NAMALWA (cell line): Measurements from ENCODE around the gene GLG1.

Experiments
- DNase-seq: peaks from one replicate; pipeline ENCODE4 v3.0.0-alpha.2; 2015; ENCODE audit warnings: low spot score

GLG1 gene

DNA sequence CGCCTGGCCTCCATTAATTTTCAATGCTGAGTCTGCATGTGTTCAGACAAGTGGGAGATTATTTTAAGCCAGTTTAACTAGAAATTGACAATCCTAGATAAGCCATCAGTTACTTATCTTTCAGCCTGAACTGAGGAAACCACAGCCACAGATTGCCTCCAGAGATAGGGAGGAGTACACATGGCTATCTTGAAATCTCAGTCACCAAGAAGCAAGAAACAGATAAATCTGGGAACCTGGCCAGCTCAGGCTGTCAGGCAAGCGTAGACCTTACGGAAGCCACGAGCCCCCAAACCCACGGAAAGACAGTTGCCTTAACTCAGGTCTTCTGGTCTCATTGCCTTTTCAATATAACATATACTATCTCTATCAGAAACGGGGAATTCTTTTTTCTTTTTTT is 2.0 kb upstream of the GLG1 start:
- DNase-seq = no peak

DNA sequence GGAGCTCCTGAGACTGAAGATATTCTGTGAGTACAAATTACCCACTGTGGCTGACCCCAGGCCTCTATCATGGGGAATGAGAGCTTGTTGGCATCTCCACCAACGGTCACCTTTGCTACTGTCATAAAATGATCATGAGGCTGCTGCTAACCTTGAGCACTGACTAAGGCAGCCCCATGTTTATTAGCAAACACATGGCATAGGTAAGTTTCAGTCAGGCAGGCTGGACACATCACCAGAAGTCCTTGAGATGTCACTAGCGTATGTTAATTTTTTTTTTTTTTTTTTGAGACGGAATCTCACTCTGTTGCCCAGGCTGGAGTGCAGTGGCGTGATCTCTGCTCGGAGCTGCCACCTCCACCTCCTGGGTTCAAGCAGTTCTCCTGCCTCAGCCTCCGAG is 1.5 kb upstream of the GLG1 start:
- no peak for DNase-seq

DNA sequence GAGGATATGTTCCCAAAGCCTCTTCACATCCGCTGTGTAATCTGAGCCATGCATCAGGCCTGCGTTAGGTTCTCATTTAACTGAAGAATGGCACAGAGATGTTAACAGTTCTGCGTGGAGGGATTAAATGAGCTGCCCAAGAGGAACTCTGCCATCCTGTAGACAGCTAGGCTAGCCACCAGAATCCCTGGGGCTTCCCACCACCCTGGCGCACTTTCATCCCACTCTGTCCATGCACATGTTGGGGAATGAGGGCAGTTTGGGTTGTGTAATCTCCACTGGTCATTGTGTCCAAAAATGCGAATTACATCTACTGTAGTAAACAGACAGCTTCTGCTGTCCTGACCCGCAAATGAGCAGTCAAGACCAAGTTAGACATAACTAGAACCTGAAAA is 1.0 kb upstream of the GLG1 start:
- no peak for DNase-seq

DNA sequence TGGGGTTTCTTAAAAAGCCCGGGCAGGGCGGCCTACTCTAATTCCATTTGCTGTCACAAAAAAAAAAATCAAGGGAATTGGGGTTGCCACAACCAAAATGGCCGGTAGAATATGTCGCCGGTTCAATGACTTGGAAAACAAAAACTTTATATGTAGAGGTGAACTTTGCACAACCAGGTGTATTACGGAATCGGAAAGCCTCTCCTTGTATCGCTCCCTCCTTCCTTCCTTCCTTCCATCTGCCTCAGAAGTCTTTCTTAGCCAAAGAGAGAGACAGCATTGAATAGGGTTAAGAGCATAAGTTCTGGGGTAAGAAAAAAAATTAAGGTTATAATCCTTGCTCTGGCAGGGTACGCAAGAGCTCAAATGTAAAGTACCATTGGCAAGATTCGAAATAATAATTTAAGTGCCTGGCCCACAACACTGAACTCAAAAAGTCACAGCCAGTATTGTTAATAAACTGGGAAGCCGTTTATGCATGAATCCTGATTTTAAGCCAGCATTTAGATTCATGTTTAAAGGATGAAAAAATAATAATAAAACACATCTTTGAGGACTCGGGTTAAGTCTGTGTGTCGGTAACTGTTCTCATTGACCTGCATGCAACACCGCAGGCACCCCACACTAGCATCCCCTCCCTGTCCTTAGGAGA is 522 bp upstream of the GLG1 start:
- DNase-seq = no peak

DNA sequence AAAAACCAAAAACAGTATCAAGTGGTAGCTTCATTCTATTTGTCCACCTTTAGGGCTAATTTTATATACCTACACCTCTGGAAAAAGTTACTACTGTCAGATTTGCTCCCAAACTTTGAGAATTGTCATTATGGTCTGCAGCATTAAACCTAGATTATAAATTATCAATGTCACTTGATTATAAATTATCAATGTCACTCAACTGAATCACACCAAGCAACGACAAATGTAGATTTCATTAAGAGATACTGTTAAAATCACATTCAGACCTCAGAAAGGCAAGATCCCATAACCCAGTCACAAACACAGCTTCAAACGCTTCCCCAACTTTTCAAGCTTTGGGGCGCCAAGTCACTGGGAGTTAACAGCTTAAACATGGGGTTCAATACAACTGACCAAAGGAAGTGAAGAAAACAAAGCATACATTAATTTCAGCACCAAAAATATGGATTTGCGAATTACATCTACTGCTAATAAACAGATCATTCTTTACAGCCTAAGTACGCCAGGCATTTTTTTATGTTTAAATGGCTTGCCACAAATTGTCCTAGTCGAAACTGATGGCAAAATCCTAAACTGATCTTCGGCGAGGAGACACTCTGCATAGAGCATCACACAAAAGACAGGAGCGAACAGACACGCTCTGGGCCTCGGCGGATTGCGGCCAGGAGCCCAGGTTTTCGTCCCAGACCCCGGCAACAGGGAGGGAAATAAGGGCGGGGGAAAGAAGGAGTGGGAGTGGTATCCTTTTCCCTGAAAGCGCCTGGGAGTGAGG is 981 bp downstream of the GLG1 start:
- peak; percentile 47 for DNase-seq

DNA sequence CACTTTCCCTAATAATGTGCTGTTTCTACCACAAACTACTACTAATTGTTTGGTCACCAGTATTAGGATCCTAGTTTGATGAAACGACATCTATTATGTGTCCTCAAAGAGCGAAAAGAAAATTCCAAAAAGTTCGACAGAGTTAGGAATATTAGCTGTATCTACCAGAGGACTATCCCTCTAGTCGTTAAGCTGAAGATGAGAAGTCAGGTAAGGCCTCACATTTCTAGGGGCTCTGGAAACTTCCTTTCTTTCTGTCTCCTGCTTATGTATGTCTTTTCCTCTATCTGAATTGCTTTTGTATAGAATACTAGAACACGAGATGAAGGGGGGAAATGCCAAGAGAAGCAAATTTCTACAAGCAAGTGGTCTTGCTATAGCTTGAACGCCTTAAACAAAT is 1.6 kb downstream of the GLG1 start:
- peak; percentile 33 for DNase-seq

DNA sequence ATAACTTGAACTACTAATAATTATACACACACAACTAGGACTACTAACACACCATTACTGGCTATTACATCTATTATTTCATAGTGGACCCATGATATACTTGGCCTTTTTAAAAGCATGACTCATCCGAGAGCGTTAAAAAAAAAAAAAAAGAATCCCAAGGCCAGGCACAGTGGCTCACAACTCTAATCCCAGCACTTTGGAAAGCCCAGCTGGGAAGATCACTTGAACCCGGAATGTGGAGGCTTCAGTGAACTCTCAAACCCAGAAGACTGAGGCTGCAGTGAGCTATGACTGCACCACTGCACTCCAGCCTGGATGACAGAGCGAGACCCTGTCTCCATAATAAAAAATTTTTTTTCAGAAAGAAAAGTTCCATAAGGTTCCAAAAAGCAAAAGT is 3.1 kb downstream of the GLG1 start:
- DNase-seq = no peak

DNA sequence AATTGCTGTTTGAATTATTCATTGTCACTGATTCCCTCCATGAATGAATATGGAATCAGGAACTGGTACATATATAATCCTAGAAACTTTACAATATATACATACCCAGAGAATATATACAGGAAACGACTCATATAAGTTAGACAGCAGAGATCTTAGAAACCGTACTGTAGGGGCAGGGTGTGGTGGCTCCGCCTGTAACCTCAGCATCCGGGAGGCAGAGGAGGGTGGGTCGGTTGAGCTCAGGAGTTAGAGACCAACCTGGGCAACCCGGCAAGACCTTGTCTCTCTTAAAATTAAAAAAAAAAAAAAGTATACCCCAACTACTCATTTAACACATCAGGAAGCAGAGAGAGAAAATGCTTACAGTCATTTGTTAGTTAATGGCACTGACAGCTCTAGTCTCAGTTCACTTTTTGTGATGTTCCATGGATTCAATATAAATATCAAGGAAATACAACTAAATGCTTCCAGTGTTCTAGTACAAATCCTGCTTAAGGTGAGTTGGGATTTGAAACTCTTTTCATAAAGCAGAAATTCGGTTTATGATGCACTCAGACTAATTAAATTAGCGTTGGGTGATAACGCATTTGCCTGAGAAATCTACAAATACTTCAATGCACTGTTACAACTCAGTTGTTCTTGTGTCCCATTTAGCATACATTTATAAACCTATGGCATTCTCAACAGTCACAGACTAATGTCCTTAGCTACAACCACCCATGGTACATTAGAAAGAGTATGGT is 5.6 kb downstream of the GLG1 start:
- no peak for DNase-seq

DNA sequence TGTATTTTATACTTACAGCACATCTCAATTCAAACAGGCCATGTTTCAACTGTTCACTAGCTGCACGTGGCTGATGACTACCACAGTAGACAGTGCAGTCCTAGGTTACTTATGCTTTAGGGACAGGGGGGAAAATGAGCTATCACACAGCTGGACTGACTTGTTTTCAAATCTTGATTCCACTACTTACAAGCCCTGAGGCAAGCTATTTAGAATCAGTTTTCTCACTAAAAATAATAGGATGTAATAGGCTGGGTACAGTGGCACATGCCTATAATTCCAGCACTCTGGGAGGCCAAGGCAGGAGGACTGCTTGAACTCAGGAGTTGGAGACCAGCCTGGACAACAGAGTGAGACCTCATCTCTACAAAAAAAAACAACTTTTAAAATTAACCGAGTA is 10.3 kb downstream of the GLG1 start:
- no peak for DNase-seq

DNA sequence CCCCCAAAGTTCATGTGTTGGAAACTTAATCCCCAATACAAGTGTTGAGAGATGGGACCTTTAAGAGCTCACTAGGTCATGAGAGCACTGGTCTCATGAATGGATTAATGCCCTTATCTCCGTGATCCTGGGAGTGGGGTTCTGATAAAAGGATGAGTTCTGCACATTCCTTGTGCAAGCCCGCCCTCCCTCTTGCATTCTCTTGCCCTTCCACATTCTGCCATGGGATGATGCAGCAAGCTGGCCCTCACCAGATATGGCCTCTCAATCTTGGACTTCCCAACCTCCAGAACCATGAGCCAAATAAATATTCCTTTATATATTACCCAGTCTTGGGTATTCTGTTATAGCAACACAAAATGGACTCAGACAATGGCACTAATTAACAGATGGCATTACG is 14.1 kb downstream of the GLG1 start:
- peak; percentile 4 for DNase-seq

DNA sequence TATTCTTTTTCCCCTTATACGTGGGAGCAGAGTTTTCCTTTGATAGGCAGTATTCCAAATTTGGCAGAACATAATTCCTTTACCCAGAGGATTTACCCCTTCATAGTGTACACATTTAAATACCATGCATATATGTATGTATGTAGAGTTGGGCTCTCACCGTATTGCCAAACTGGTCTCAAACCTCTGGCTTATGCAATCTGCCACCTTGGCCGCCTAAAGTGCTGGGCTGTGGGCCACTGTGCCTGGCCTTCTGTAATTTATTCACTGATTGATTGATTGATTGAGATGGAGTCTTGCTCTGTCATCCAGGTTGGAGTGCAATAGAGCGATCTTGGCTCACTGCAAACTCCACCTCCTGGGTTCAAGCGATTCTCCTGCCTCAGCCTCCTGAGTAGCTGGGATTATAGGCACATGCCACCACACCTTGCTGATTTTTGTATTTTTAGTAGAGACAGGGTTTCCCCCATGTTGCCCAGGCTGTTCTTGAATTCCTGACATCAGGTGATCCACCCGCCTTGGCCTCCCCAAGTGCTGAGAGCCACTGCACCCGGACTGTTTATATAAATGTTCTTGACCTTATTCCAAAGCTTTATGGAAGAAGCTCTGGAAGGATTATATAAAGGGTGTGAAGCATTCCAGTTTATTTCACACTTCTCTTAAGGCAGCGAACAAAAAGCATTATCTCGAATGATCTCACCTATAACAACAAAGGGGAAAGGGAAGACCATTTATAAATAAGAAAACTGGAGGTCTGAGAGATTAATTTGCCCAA is 14.9 kb downstream of the GLG1 start:
- peak; percentile 2 for DNase-seq

DNA sequence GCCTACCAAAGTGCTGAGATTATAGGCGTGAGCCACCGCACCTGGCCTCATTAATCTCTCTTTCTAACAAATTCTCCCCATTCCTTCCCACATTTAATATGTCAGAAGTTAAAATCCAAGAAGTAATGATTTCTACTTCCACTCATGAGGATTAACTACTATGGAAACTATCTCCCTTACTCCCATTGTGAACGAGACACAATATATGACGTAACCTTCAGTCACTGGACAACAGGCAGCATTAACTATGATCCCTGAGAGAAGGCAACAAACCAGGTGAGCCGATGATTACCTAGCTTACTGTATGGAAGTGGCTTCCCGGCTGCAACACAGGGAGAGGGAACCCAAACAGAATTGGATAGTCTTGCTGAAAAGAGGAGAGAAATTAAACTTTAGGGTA is 20.0 kb downstream of the GLG1 start:
- DNase-seq = no peak

DNA sequence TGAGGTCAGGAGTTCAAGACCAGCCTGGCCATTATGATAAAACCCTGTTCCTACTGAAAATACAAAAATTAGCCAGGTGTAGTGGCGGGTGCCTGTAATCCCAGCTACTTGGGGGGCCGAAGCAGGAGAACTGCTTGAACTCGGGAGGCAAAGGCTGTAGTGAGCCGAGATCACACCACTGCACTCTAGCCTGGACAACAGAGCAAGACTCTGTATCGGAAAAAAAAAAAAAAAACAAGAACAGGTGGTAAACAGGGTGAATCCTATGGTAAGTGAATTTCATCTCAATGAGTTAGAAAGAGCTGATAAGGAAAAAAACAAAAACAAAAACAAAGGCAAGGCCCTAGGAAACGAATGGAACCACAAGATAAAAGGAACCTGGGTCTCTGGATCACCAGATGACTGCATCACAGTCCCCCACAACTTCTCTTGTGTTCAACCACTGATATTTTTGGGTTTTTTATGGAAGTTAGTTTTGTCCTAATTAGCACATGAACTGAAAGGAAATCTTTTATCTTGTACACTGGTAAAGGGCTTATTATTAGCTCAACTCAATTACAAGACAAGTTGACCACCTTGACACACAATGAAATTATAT is 21.0 kb downstream of the GLG1 start:
- peak; percentile 46 for DNase-seq

DNA sequence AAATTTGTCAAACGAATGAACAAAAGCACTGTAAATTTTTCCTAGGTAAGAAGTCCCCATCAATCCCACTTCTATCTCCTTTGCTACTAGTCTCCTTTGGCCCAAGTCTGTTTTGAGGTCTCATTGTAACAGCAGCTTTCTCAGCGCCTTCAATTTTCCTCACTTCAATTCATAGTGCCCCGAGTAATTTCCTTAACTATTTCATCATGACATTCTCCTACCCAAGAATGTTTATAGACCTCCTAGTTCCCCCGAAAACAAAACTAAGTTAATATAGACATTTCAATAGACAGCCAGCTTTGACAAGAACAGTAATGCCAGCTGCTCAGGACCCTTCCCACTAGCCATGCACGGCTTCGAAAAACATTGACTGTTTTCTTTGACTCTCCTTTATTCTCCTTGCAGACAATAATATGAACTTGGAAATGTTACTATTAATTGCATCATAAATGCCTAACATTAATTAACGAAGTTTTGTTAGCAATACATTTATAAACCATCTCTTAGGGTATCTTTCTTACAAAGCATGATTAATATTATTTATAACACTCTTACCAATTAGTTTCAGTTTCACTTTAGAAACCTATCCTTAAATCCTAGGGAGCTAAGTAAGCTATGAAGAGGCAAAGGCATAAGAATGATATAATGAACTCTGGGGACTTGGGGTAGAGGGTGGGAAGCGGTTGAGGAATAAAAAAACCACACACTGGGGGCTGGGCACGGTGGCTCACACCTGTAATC is 22.8 kb downstream of the GLG1 start:
- DNase-seq = no peak

DNA sequence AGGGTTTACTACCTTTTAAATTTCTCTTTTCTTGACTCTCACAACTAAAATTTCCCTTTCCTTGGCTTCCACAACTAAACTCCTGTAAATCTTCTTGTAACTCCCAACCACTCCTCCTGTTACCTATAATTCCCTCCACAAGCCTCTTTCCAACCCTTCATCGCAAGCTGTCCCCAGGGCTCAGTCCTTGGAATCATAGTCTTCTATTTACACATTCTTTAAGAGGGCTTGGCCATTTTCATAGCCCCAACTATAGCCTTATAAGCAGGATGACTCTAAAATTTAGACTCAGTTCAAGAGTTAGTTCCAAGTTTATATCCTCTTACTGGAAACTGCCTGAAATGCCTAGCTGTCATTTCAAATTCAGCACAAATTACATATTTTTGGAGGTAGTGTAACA is 23.9 kb downstream of the GLG1 start:
- DNase-seq = no peak

DNA sequence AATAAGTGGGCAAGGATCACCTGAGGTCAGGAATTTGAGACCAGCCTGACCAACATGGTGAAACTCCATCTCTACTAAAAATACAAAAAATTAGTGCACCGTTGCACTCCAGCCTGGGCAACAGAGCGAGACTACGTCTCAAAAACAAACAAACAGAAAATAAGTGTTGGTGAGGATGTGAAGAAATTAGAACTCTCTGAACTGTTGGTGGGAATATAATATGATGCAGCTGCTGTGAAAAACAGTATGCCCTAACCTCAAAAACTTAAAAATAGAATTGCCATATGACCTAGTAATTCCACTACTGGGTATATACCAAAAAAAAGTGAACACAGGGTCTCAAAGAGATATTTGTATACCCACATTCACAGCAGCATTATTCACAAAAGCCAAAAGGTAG is 26.1 kb downstream of the GLG1 start:
- peak; percentile 87 for DNase-seq

DNA sequence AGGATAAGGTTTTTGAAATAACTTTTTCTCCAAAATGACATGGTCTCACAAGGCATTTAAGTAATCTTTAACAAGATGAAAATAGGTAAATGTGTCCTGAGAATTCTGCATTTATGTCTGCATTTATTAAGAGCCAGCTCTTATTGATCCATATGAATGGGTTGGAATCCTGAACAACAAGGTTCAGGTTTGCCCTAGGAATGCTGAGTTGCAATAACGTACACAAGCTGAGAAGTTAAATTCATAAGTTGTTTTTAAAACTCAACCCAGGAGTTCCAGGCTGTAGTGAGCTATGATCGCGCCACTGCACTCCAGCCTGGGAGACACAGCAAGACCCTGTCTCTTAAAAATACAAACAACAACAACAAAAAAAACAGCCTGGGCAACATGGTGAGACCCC is 28.1 kb downstream of the GLG1 start:
- DNase-seq = no peak

DNA sequence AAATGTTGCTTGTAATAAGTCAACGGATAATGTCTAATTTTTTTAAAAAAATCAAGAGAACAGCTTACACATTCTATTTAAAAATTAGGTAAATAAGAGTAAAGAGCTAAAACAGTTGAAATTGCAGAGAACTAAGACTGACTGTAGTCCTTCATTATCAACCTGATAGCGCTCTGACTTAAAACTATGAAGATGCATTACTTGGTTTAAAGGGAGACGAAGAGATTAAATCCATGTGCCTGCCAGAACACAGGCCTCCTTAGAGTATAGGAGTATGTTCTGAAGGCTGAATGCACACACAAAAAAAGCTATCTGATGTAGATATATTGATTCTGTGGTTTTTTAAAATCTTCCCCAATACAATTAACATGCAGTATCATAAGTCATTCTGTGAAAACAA is 28.5 kb downstream of the GLG1 start:
- DNase-seq = no peak

DNA sequence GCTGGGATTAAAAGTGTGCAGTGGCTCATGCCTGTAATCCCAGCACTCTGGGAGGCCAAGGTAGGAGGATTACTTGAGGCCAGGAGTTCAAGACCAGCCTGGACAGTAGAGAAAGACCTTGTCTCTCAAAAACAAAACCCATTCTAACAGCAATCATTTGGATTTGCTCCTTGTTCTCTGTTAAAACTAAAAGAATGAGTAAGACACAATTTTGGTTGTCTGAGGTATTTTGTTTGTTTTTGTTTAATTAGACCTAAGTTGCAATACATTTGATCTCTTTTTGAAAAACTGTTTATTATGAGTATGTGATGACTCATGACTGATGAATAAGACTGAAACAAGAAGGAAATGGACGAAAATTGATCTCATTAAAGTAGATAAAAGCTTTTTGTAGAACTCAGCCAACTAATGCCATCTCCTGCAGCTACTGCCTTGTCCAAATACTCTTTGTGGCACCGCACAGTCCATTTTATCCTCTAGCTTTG is 29.0 kb downstream of the GLG1 start:
- DNase-seq = no peak

DNA sequence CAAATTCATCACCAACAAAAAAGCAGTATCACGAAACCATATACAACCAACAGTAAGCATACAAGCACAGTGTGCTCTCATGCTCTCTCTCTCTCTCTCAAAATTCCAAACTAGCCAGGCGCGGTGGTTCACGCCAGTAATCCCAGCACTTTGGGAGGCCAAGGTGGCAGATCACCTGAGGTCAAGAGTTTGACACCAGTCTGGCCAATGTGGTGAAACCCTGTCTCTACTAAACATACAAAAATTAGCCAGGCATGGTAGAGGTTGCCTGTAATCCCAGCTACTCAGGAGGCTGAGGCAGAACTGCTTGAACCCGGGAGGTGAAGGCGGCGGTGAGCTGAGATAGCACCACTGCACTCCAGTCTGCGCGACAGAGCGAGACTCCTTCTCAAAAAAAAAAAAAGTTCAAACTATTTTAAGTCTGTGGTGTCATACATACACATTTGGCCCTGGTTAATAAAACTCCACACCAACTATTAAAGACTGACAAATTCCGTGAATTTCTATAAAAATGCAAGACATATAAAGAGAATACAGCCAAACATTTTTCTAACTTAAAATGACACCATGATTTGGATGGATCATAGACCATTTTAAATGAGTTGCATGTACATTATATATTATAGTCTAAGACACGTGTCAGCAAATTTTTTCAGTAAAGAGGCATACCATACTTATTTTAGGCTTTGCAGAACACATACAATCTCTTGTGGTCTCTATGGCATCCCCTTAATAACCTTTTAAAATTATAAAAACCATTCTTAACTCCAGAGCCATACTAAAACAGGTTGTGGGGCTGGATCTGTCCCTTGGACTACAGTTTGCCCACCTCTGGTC is 30.9 kb downstream of the GLG1 start:
- DNase-seq = peak; percentile 56
